Endothelial cell of umbilical vein (primary cell): ENCODE results near the gene TMEM229B. TPM values are rescaled to one million over a fixed set of nuclear protein-coding genes. Genes with fewer than 3 reads are reported as not detected.

Experiments
- BruUV-seq: library from RNA; stranded (reverse); fragments of 400-500 nt; replicated peaks from 2 replicates; lab custom pipeline; 2021; lab: Mats Ljungman, UMichigan
- CTCF ChIA-PET: fragments of 300-600, 350-600 bp; sonication (Branson Sonifier 250); formaldehyde crosslinking; loops from one replicate; lab custom pipeline; 2021; ENCODE audit warnings: antibody characterized with exemption, inconsistent platforms; lab: Charles Lee
- POLR2A ChIA-PET: fragments of 300-600, 350-600 bp; sonication (Branson Sonifier 250); formaldehyde crosslinking; loops from one replicate; lab custom pipeline; 2021; ENCODE audit warnings: antibody characterized with exemption, inconsistent platforms; lab: Charles Lee
- DNase-seq: peaks from one replicate; pipeline ENCODE4 v3.0.0-alpha.2; 2011; ENCODE audit warnings: low read depth, low spot score
- FAIRE-seq: peaks from 2 replicates; lab custom pipeline; 2011; peaks lifted over from hg19 to GRCh38; lab: Jason Lieb, UNC
- H2AFZ ChIP-seq: 2 replicates; pipeline ENCODE4 v1.6.0; 2012; ENCODE audit warnings: low read depth, low read length, control low read depth, inconsistent platforms
- H3K27ac ChIP-seq: 2 replicates; pipeline ENCODE4 v1.5.1; 2011; ENCODE audit warnings: low read depth, mild to moderate bottlenecking, control low read depth, low read length, moderate library complexity; ENCODE audit not compliant: insufficient read depth
- H3K27me3 ChIP-seq, 2 experiments: 2 replicates each; pipeline versions ENCODE4 v1.6.0 to v1.6.1; 2011; ENCODE audit warnings: low read length in 2 of 2, mixed read lengths in 1 of 2; ENCODE audit not compliant: control insufficient read depth in 2 of 2, insufficient read depth in 2 of 2
- H3K36me3 ChIP-seq, 2 experiments: 2 replicates in 1 of 2; 3 replicates in 1 of 2; pipeline ENCODE4 v1.5.1; 2011; ENCODE audit warnings: low read length in 2 of 2, mild to moderate bottlenecking in 1 of 2, moderate library complexity in 1 of 2; ENCODE audit not compliant: control insufficient read depth in 2 of 2, insufficient read depth in 2 of 2; ENCODE audit errors: extremely low read depth in 1 of 2
- H3K4me1 ChIP-seq: 3 replicates; pipeline ENCODE4 v1.5.1; 2011; ENCODE audit warnings: mild to moderate bottlenecking, low read length; ENCODE audit not compliant: control insufficient read depth, insufficient read depth; ENCODE audit errors: extremely low read depth
- H3K4me2 ChIP-seq: 2 replicates; pipeline ENCODE4 v1.6.1; 2011; ENCODE audit warnings: low read length, control low read depth, mixed read lengths; ENCODE audit not compliant: insufficient read depth
- H3K4me3 ChIP-seq, 3 experiments: fragments of 200-600 bp in 1 of 3; sonication (generic), shearing (Covaris generic) in 1 of 3; replicated peaks in 1 of 3; 2 replicates each; pipeline ENCODE4 v1.5.1; 2011 to 2016; ENCODE audit warnings: control low read depth in 3 of 3, low read length in 3 of 3, mild to moderate bottlenecking in 2 of 3, inconsistent platforms in 1 of 3, low read depth in 1 of 3, moderate library complexity in 1 of 3; ENCODE audit not compliant: insufficient read depth in 1 of 3
- H3K79me2 ChIP-seq: 2 replicates; pipeline ENCODE4 v1.6.0; 2012; ENCODE audit warnings: low read length, inconsistent platforms; ENCODE audit not compliant: control insufficient read depth, insufficient read depth
- H3K9ac ChIP-seq: replicated peaks from 2 replicates; pipeline ENCODE3; 2011; ENCODE audit warnings: low read length, control low read depth; ENCODE audit not compliant: insufficient read depth; ENCODE audit errors: extremely low read depth
- H3K9me1 ChIP-seq: replicated peaks from 3 replicates; pipeline ENCODE4 v1.6.0; 2011; ENCODE audit warnings: mild to moderate bottlenecking, low read length; ENCODE audit not compliant: control insufficient read depth, insufficient read depth; ENCODE audit errors: extremely low read depth
- H3K9me3 ChIP-seq: replicated peaks from 2 replicates; pipeline ENCODE4 v1.5.1; 2012; ENCODE audit warnings: low read length, inconsistent platforms; ENCODE audit not compliant: control insufficient read depth, insufficient read depth
- H4K20me1 ChIP-seq: replicated peaks from 2 replicates; pipeline ENCODE3; 2011; ENCODE audit warnings: mild to moderate bottlenecking, low read length; ENCODE audit not compliant: control insufficient read depth, insufficient read depth; ENCODE audit errors: extremely low read depth
- EZH2 ChIP-seq: IDR thresholded peaks from 2 replicates; pipeline ENCODE4 v1.6.1; 2012; ENCODE audit warnings: borderline replicate concordance, low read depth, mild to moderate bottlenecking, moderate library complexity, low read length, inconsistent platforms; ENCODE audit not compliant: severe bottlenecking
- FOS ChIP-seq: IDR thresholded peaks from 2 replicates; pipeline ENCODE4 v1.6.1; 2011; ENCODE audit warnings: mild to moderate bottlenecking, low read length, moderate library complexity, borderline replicate concordance; ENCODE audit not compliant: insufficient read depth
- GATA2 ChIP-seq: IDR thresholded peaks from 2 replicates; pipeline ENCODE4 v1.7.0; 2011; ENCODE audit warnings: low read depth, mild to moderate bottlenecking, moderate library complexity, mixed read lengths, low read length; ENCODE audit not compliant: insufficient read length, insufficient read depth
- JUN ChIP-seq: IDR thresholded peaks from 2 replicates; pipeline ENCODE4 v1.6.1; 2011; ENCODE audit warnings: borderline replicate concordance, low read depth; ENCODE audit not compliant: insufficient read length, insufficient read depth
- MYC ChIP-seq: IDR thresholded peaks from one replicate; pipeline ENCODE4 v1.6.1; 2011; ENCODE audit warnings: mild to moderate bottlenecking, low read depth, low read length
- POLR2A ChIP-seq: IDR thresholded peaks from 2 replicates; pipeline ENCODE4 v1.6.1; 2012; ENCODE audit warnings: low read depth, mild to moderate bottlenecking, control low read depth, low read length
- POLR2AphosphoS5 ChIP-seq: IDR thresholded peaks from 2 replicates; pipeline ENCODE4 v1.6.1; 2012; ENCODE audit warnings: low read depth, mild to moderate bottlenecking, control low read depth, low read length, moderate library complexity; ENCODE audit not compliant: insufficient read depth
- dilution Hi-C: fragments of 300-500 bp; cut with MboI; formaldehyde crosslinking; loops from one replicate; pipeline ENCODE4 v1.15.0; 2019; ENCODE audit warnings: low sequenced_read_pairs; ENCODE audit not compliant: extremely low pct_ligation_motif_present
- intact Hi-C: fragments of 100-400 bp; cut with micrococcal nuclease; formaldehyde crosslinking; loops from one replicate; pipeline ENCODE4 v1.10.0; 2022
- polyA plus RNA-seq, 4 experiments: library from polyadenylated mRNA; depleted of rRNA in 3 of 4; stranded (reverse) in 3 of 4; unstranded in 1 of 4; fragments of >200 nt; gene quantifications; 2 replicates each; pipeline versions ENCODE4 v1.2.1 to v1.2.3, GENCODE V29; 2011 to 2012; ENCODE audit warnings: missing spikeins in 1 of 4
- total RNA-seq: library from RNA; stranded (reverse); gene quantifications from 2 replicates; pipeline ENCODE4 v1.2.3, GENCODE V29; 2021
- TF ChIP-seq, protein P1 (sequence below): IDR thresholded peaks from 2 replicates; pipeline ENCODE4 v1.6.1; 2011; ENCODE audit not compliant: insufficient read depth, insufficient read length
- TF ChIP-seq, protein P2 (sequence below), 2 donors: IDR thresholded peaks; 1 replicate in 1 of 2; 2 replicates in 1 of 2; pipeline ENCODE4 v1.5.1; 2011; ENCODE audit warnings: low read length in 2 of 2, mild to moderate bottlenecking in 2 of 2, moderate library complexity in 2 of 2, control low read depth in 1 of 2, inconsistent platforms in 1 of 2, low read depth in 1 of 2; ENCODE audit not compliant: insufficient read depth in 1 of 2; ENCODE audit errors: extremely low read depth in 1 of 2

The TMEM229B gene
- total and polyA plus RNA-seq, 2 donors (not counting 3 experiments of a cell fraction or from before 2014, with no cell fraction given), result 0.03 TPM; not detected in 1

DNA sequence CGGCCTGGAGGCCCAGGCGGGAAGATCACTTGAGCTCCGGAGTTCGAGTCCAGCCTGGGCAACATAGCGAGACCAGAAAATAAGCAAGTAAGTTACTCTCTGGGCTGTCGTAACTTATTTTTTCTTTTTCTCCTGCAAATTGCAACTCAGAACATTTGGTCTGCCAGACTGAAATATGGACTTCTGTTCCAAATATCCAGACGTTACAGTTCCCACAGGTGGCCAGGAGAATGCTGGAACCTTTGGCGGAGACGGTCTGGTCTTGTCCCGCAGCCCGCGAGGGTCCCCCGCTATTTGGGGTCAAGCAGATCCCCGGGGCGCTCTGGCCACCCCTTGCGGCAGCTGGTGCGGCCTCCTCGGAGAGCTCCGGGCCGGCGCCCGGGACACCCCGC, 44.1 kb upstream of the TMEM229B start:
- no peak for DNase-seq
- BruUV-seq, result no TSS peak
- peaks cover 18 to 30% of the 10 kb centered on the region in 2 experiments for H3K27me3 ChIP-seq
- CTCF ChIA-PET, result interaction anchor here (1.1 to 2.9 kb wide), 5 partner anchors 12 to 106 kb away, joined by 4 to 25 read pairs (median 5); no protein-coding TSS in a partner anchor
- no peak for TF ChIP-seq POLR2A
- TF ChIP-seq EZH2, result no peak
- no peak for TF ChIP-seq MYC
- TF ChIP-seq JUN, result no peak
- TF ChIP-seq, protein P1, sequence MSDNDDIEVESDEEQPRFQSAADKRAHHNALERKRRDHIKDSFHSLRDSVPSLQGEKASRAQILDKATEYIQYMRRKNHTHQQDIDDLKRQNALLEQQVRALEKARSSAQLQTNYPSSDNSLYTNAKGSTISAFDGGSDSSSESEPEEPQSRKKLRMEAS, result no peak
- TF ChIP-seq FOS, result no peak
- no peak for TF ChIP-seq POLR2AphosphoS5
- TF ChIP-seq GATA2, result no peak
- TF ChIP-seq, protein P2, sequence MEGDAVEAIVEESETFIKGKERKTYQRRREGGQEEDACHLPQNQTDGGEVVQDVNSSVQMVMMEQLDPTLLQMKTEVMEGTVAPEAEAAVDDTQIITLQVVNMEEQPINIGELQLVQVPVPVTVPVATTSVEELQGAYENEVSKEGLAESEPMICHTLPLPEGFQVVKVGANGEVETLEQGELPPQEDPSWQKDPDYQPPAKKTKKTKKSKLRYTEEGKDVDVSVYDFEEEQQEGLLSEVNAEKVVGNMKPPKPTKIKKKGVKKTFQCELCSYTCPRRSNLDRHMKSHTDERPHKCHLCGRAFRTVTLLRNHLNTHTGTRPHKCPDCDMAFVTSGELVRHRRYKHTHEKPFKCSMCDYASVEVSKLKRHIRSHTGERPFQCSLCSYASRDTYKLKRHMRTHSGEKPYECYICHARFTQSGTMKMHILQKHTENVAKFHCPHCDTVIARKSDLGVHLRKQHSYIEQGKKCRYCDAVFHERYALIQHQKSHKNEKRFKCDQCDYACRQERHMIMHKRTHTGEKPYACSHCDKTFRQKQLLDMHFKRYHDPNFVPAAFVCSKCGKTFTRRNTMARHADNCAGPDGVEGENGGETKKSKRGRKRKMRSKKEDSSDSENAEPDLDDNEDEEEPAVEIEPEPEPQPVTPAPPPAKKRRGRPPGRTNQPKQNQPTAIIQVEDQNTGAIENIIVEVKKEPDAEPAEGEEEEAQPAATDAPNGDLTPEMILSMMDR (IDR thresholded peaks at IDR 0.05; ENCODE audit: extremely low read depth in 1 of 2, insufficient read depth in 1 of 2, low read depth in 1 of 2, low read length in 2 of 2), result no peak
- no peaks in the 10 kb centered on the region for H3K9me1 ChIP-seq
- peak overlapping the region; percentile 25 for H3K4me2 ChIP-seq
- peaks cover 2% of the 10 kb centered on the region for H3K4me1 ChIP-seq
- no peaks in the 10 kb centered on the region for H3K36me3 ChIP-seq
- no peak overlapping the region for H3K27ac ChIP-seq
- intact Hi-C loops, result loop anchor here (2.0 kb wide), 1 partner anchor 106 kb away; no protein-coding TSS in a partner anchor
- H3K9me3 ChIP-seq, result no peaks in the 10 kb centered on the region
- dilution Hi-C loops, result no loop called here
- no peaks in the 10 kb centered on the region for H3K79me2 ChIP-seq
- peak overlapping the region; percentile 56 for H2AFZ ChIP-seq
- POLR2A ChIA-PET, result no interaction called here
- peak overlapping the region in 2 of 3 experiments; percentile 6 to 53 for H3K4me3 ChIP-seq
- H3K9ac ChIP-seq, result no peak overlapping the region
- no peak for FAIRE-seq
- H4K20me1 ChIP-seq, result no peaks in the 10 kb centered on the region
